ENCODE data around the gene ENTR1.
A peak's percentile ranks its signal among the peaks of the same experiment; 100 is the strongest.

ENTR1 gene

DNA sequence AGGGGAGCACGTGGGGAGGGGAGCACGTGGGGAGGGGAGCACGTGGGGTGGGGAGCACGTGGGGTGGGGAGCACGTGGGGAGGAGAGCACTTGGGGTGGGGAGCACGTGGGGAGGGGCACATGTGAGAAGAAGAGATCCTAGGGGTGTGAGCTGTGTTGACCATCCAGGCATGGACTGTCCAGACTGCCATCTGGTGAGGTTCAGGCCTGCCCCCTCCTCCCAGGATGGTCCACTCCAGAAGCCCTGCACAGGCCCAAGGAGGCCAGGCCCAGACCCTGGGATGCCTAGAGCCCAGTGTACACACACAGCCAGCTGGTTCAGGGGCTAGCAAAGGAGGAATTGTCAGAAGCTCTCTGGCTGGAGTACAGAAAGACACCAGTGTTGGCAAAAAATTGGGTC is 12.8 kb downstream of the ENTR1 start:
- DNase-seq (ENCODE audit: low read depth) = no peak

DNA sequence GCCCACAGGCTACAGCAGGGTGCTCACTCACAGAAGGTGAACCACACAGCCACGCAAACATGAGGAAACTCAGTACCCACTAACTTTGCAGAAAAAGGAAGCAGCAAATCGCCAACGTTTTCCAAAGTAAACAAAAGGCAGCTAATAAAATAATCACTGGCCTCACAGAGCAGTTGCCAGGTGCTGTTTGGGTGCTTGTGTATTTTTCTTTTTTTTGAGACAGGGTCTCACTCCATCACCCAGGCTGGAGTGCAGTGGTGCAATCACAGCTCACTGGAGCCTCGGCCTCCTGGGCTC is 14.2 kb downstream of the ENTR1 start:
- no peak for DNase-seq (ENCODE audit: low read depth)

DNA sequence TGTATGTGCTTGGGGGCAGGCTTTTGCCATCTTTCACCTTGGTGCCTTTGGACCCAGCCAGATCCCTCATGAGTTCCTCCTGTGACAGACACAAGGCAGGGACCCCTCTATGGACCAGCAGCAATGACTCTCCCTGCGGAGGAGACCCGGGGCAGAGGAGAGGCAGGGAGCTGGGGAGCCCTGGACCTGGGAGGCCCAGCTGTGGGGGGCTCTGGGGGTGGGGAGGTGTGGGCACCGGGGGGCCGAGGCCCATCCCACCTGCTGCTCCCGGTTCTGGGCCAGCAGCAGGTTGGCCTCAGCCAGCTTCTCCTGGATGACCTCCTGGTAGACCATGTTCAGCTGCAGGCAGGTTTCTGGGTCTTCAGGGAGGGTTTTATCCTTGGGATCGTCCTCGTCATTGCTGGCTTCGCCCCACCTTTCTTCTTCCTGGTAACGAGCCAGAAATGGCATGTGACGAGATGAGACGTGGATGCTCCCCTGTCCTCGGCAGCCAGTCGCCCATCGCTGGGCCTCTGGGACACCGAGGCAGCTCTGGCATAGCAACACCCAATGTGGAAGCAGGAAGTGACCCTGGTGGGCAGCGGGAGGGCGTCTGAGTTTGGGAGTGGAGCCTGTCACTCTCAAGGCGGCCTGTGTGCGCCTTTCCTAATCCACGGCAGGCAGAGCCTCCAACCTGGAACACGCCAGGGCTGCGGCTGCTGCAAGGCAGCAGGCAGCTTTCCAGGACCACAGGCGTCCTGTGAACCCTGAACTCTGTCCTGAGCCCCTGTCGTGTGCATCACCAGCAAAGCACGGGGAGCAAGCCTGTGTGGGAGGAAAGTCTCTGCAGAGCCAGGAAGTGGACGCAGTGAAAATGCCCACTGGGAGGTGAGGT is 14.8 kb downstream of the ENTR1 start:
- no peak for DNase-seq (ENCODE audit: low read depth)

DNA sequence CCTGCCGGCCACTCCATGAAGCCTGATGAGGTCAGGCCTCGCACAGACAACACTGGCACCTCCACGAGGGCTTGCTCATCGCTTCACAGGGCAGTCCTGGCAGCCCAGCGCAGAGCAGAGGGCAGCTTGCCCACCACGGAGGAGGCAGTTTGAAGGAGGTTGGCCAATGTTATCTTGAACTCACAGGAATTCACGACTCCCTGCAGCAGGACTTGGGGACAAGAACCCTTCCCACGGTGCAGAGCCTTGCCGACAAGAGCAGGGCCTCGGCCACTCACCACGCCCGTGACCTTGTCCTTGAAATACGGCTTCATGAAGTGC is 15.4 kb downstream of the ENTR1 start:
- no peak for DNase-seq (ENCODE audit: low read depth)

DNA sequence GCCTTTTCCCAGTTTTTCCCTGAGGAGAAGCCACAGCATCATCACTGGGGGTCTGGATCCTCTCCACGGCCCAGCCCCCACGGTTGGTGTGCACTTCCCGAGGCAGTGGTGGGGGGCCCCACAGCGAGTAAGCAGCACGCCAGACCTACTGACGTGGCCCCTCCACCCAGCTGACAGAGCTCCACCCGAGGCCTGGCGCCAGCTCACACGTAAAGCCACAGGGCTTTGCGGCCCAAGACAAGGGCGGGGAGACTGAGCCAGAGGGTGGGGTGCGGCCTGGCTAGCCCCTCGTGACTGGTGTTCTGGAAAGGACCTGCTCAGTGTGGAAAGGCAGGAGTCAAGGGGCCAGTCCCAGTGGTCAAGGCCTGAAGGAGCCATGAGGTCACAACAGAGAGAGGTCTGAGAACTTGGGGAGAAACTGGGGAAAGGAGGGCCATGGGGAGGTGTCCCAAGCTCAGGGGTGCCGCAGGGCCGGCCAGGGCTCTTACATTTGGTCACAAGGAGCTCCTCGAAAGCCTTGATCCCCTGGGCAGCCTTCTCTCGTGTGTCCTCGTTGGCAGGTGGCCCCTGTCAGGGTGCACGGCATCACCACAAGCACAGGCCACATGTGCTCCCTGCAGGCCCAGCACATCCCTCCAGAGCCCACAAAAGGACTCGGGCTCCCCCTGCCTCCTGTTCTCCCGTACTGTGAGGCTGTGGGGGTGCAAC is 15.9 kb downstream of the ENTR1 start:
- DNase-seq (ENCODE audit: low read depth) = no peak

DNA sequence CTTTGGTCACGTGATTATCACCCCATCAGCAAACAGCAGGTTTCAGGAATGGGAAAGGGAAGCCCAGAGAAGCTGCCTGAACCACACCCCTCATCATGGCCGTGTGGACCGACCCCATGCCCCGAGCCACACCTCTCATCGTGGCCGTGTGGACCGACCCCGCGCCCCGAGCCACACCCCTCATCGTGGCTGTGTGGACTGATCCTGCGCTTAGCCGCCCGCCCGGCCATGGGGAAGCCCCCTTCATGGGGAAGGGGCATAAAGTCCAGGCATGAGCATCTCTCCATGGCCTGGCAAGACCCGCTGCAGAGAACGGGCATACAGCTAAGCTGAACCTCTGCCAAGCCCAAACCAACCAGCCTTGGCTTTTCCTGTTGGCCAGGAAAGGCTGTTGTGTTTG is 16.9 kb downstream of the ENTR1 start:
- DNase-seq (ENCODE audit: low read depth) = no peak

DNA sequence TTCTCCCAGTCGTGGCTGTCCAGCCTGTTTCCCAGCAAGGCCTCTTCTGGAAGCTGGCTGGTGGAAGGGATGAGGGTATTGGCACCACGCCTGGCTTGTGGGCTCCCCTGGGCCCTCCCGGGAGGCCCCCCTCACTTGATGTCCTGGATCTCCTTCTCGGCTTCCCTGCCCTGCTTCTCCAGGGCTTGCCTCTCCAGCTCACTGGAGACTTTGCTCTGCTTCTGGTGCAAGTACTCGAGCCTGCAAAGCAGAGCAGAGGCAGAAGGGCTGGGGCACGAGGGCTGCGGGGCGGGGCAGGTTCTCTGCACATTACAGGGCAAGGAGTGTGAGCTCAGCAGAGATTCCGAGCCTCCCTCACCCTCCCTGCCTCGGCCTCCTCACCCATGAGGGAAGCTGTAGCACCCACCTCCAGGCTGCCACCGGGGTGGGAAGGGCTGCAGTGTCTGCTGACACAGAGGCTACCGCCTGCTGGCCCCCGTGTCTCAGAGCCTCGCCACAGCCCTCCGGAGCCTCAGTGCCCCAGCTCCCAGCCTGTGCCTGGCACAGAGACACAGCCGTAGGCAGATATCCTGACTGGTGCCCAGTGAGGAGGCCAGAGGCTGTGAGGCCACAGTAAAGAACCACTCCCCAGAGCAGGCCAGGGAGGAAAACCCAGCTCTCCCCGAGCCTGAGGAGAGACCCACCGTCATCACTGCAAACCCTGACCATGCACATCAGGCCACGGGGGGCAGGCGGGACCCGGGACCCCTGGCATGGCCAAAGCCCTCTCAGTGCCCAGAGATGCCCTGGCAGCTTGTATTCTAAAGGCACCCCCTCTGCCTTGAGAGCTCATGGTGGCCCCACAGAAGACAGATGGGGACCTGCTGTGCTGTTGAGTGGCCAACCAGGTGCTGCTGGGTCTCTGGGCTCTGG is 17.6 kb downstream of the ENTR1 start:
- DNase-seq (ENCODE audit: low read depth) = no peak

DNA sequence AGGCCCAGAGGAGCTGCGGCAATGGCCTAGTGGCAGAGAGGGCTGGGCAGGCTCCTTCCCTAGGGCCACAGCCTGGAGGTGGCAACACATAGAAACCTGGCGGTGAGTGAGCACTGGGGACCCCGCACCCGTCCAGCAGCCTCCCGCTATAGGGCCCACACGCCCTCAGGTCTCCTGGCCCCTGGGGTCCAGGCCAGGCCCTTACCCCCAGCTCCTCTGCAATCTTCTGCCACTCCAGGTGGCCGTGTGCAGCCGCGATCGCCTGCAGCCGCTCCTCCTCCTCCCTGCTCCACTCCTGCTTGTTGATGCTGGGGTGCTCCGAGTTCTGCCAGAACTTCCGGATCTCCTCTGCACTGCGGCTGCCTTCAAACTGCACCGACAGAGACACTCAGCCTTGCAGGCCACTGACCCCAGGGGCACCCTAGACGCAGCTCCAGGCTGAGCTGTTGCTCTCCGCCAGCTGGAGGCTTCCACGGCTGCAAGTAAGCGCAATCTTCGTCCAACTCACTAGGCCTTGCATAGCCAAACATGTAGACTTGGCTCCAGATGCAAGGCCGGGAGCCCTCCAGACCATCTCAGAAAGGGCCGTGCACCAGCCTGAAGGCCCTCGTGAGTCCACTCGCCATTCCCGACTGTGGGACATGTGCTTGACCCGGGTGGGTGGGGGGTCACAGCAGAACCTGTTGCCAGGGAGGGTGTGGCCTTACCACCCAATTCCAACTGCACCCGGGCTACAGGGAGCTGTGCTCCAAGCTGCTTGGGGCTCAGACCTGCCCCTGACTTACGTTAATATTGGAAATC is 18.5 kb downstream of the ENTR1 start:
- DNase-seq (ENCODE audit: low read depth) = no peak

DNA sequence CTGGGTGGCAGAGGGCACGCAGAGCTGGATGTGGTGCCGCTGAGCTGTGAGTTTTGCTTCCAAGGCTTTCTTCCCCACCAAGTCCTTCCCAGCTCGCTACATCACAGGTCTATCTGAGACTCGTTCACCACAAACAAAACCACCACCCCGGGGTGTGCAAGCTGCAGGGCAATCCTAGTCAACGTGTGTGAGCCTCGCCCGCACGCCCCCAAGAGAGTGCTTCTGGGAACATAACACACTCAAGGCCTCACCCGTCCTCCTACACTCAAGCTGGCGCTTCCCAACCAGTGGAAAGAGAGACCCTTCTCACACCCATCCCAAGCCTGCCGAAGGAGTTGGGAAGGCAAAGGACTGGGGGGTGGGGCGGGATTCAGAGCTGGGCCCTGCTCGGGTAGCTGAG is 21.0 kb downstream of the ENTR1 start:
- no peak for DNase-seq (ENCODE audit: low read depth)

DNA sequence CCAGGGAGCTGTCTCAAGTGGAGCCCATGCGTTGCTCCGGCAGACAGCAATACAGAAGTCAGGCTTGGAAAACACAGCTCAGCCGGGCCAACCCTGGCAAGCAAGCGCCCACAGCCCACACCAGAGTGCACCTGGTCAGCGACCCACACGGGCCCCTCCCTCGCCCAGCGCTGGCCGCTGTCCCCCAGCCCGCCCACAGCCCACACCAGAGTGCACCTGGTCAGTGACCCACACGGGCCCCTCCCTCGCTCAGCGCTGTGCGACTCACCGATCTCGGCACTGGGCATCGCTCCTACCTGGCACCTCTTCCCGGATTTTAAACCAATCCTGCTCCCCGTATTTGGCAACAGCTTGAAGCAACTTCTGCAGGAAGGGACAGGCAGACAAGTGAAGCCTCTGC is 23.2 kb downstream of the ENTR1 start:
- no peak for DNase-seq (ENCODE audit: low read depth)

DNA sequence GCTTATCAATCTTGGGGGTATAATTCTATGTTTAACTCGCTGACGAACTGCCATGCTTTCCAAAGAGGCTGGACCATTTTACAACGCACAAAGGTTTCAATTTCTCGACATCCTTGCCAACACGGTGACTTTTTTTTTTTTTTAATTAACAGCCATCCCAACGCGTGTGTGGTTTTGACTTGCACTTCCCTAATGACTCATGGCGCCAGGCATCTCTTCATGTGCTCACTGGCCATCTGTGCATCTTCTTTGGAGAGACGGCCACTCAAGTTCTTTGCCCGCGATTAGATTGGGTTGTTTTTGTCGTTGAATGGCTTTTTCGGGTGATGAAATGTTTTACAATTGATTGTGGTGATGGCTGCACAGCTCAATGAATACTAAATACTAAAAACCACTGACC is 24.4 kb downstream of the ENTR1 start:
- DNase-seq (ENCODE audit: low read depth) = no peak

DNA sequence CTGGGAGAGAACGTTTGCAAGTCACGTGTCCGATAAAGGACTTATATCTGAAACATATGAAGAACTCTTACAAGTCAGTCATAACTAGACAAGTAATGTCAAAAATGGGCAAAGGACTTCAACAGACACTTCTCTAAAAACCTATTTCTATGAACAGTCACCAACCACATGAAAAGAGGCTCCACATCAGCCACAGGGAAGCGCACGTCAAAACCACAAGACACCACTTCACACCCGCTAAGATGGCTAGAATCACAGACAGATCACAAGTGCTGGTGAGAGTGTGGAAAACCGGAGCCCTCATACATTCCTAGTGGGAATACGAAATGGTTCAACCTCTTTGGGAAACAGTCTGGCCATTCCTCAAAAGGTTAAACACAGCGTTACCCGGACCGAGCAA is 25.4 kb downstream of the ENTR1 start:
- peak; percentile 40 for DNase-seq (ENCODE audit: low read depth)

DNA sequence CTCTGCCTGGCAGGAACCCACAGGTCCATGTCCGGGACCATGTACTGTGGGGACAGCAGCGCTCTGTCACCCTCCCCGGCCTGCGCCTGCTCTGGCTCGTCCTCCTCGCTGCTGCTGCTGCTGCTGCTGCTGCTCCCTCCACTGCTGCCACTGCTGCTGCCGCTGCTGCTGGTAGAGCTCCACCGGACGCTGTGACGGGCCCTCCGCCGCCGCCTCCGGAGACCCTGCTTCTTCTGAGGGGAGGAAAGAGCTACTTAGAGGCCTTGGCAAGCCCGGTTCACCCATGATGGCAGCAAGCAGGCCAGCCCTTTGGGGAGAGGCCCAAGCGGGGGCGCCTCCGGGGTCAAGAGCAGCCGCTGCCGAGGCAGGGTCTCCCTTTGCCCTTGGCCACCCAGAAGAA is 27.0 kb downstream of the ENTR1 start:
- no peak for DNase-seq (ENCODE audit: low read depth)

DNA sequence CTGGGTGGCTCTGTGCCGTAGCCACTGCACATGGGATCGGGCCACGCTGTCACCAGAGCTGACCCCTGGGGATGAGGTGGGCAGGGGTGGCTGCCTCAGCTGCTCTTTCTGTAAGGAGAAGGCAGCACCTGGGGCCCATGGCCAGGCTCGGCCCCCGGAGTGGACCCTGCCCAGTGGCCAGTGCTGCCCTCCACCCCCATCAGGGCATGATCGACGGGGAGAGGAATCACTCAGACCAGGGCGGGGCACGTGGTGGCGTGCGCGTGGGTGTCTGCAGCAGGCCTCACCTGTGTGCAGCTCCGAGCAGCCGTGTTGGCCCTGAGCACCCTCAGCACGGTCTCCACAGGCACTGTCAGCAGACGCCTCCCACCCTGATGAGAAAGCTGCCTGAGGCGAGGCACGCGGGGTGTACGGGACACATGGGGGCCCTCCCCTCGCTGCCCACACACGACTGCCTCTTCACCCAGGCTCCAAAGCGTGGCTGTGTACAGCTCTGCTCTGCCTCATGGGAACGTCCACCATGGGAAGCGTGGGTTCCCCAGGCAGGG is 28.4 kb downstream of the ENTR1 start:
- no peak for DNase-seq (ENCODE audit: low read depth)

DNA sequence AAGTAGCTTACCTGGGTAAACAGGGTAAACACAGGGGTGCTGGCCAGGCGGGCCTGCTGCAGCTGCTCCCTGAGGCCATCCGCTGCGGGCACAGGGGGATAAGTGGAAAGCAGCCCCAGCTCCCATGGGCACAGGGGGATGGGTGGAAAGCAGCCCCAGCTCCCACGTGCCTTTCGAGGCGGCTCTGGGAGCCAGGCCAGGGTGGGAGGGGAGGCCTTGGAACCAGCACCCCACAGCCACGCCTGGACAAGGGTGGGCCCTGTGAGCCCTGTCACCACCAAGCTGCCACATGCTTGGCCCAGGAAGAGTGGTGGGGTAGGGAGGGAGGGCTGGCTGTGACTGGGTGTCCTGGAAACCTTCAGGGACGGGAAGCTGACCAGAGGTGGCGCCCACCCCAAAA is 29.1 kb downstream of the ENTR1 start:
- no peak for DNase-seq (ENCODE audit: low read depth)

DNA sequence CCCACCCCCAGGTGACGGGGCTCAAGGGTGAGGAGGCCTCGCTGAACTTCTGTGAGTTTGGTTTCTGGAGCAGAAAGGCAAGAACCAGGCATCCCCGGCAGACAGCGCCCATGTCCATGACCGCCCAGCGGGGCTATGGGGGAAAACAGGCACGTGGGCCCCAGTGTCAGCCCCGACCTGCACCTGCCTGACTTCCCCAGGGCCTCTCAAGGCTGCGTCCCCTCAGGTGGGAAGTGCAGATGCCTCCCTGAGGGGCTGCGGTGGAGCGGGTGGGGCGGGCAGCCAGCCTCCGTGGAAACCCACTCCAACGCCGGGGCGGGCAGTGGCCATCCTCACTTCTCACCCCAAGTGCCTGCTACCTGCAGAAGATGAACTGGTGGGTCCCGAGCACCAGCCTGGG is 30.0 kb downstream of the ENTR1 start:
- DNase-seq (ENCODE audit: low read depth) = no peak

DNA sequence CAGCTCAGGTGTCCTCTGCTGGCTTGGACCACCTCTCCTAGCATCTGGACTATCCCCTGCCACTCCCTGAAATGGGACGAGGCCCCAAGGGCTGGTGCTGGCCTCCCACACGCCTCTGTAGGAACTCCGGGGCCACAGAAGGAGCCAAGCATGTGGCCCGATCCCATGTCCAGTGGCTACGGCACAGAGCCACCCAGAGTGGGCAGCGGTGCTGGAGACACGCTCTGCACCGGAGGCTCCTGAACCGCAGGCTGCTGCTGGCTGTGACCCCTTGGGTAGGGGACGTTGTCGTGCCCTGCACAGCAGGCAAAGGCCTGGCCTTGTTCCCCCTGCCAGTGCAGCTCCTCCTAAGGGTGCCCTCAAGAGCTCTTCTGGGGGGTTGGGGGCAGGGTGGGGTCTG is 30.5 kb downstream of the ENTR1 start:
- no peak for DNase-seq (ENCODE audit: low read depth)

DNA sequence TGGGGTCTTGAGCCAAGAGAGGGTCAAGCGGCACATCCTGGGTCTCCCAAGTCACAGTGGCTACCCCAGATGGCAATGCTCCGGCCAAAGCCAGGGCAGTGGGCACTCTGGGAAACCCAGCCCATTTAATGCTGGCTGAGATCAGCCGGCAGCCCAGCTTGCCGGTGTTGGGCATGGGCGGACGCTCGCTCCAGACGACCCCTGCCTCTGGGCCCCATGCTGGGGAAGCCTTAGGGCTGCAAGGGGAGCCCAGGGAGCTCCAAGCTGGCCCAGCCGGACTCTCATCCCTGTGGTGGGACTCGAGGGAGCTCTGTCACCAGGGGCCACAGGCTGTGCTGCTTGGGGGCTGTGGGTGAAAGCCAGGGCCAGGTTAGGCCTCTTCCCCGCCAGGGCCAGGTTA is 31.0 kb downstream of the ENTR1 start:
- no peak for DNase-seq (ENCODE audit: low read depth)

DNA sequence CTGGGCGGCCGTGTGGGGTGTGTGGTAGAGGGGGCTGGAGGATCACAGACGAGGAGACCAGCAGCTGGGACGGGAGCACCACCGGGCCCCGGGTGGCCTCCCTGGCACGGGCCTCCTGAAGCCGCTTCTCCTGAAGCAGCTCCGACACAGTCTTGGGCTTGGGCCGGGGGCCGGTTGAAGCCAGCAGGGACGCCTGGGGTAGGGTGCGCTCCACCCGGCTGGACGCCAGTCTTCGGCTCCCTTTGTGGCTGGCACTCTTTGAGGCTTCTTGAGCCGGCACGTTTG is 31.5 kb downstream of the ENTR1 start:
- no peak for DNase-seq (ENCODE audit: low read depth)

DNA sequence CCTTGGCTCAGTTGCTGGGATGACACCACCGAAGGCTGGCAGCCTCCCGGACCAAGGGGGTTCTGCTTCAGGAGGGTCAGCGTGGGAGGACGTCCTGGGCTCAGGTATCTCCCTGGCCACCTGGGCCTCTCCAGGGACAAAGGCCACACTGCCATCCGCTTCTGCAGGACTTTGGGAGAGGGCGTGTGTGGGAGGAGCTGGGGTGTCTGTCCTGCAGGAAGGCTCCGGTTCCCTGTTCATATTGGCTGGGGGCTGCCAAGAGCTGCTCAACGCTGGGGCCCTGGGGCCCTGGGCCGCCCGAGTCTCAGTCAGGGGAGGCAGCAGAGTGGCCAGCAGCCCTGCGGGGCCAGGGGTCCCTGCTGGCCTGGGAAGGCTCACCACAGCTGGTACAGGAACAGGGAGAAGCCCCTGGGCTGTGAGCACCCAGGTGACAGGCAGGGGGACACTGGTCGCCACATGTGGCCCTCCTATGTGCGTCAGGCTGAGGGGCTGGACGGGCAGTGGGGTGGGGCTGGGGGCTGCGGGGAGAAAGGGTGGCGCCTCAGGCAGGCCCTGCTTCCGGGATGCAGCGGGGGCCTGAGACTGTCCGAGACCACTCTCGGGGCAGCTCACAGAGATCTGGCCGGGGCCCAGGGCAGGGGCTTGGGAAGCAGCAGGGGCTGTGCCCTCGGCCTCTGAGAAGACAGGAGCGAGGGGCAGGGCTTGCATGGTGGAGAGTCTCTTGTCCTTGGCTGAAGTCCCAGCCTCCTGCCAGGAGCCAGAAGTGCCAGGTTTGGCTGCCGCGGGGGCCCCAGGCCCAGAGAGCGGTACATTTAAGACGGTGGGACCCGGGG is 32.0 kb downstream of the ENTR1 start:
- no peak for DNase-seq (ENCODE audit: low read depth)
